GM19239 (cell line): Measurements from ENCODE around the gene ABTB2.

Experiments
- DNase-seq: peaks from one replicate; pipeline ENCODE4 v3.0.0; 2011; ENCODE audit warnings: low spot score; ENCODE audit not compliant: insufficient read length
- FAIRE-seq: peaks from 2 replicates; lab custom pipeline; 2011; peaks lifted over from hg19 to GRCh38; lab: Jason Lieb, UNC

Gene ABTB2

DNA sequence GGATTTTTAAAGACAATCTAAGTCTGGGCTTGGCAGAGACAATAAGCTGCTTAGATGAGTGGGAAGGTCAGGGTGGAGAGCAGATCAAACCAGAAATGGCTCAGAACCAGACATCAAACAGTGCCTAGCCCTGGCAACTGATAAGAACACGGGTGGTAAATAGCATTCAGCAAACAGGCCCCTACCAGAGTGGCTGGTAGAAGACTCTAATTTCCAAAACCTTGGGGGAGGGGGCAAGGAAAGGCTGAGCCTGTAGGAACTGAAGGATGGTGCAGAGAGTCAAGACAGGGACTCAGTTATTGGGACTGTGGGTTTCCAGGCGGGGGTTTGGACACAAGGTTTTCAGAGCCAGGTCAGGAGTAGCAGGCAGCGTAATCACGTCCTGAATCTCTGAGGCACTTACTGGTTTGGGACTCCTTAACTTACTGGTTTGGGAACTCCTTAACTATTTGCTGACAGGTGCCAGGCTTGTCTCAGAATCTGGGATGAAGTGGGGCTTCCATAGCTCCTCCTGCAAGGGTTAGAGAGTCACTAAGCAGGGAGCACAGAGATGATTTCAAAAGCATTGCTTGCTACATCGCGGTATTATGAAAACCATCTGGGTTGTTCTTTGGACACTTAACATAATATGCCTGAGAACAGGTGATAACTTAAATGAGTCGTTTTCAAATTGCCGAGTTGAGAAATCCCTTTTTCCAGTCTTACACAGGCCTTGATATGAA, 5.7 kb upstream of the ABTB2 start:
- DNase-seq (no peak), FAIRE-seq (no peak)

DNA sequence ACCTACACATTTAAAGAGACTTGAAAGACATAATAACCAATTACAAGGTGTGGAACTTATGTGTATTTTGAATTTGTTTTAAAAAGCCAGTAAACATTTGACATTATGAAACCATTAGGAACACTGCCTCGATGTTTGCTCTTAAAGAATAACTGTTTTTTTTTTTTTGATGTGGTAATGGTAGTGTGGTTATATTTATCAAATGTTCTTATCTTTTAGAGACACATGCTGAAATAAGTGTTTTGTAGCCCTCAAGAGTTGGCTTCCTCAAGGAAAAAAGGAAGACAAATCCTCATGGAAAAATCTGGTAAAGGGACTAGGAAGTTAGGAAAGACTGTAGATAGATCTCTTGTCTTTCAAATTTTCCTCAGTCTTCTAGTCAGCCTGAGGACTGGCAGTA, 2.2 kb upstream of the ABTB2 start:
- FAIRE-seq, result no peak
- DNase-seq, result no peak

DNA sequence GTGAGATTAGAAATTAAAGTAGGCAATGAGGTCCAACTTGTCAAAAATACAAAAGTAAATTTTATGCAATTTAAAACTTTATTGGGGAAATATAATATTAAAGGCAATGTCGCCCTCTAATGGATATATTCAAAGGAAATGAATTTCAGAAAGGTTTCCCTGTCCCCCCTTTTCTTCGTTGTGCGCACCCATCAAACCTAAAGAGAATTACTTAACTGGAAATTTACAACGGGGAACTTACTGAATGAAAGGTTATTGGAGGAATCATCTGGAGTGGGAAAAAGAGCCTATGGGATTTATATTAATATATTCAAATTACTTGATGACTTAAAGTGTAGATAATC, 1.7 kb upstream of the ABTB2 start:
- DNase-seq (no peak), FAIRE-seq (no peak)

DNA sequence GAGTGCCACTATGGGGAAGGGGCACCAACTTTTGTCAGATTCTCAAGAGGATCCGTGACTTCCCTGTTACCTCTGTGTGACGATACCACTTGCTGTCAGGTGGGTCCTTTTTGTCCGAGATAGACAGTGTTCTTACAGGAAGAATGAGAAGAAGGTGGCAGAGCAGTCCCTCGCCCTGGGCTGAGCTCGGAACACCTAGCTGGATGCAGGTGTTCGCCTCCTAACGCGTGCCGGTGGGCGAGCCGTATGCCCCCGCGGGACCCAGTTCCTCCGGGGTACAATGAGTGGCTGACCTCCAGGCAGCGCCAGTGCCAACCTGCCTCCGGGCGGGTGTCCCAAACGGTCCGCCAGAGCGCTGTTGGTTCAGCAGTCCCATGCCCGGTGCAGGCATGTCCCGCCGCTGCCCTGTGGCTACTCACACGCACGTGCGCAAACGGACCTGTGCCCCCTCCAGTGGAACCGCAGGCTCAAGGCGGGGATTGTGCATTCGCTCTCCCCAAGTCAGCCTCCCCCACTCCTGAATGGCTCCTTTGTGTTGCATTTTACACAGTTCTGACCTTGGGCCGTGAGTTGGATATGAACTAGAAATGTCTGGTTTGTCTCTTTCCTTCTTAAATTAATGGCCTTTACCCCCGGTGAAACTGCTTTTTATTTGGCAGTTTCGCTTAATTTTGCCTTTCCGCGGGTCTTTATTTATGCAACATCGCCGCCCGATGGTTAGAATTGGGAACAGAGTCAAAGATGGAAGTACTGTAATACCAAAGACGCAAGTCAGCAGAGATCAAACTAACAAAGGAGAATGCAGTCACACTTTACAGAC, 1.1 kb upstream of the ABTB2 start:
- peak; percentile 77 for FAIRE-seq

DNA sequence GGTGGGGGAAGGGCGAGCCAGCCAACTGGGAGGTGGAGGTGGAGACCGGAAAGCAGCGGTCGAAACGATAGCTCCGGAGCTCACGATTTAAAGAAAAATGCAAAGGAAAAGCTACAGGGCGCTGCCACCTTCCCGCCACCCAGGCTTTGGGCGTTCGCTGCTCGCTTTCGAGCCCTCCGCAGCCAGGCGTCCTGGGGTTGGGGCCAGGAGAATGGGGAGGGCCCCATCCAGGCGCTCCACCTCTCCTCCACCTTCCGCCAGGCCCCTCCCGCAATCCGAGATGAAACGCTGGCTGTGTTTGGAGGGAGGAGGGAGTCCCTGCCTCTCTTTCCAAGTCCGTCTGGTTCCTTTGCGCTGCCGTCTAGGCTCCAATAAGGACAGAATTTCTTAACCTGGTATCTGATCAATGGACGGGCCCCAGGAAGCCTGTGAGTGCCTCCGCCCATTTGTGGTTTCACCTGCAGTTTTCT, 483 bp upstream of the ABTB2 start:
- FAIRE-seq (no peak), DNase-seq (no peak)

More for the DNA sequence above, 1.1 kb upstream of the ABTB2 start:
- peak; percentile 44 for DNase-seq

DNA sequence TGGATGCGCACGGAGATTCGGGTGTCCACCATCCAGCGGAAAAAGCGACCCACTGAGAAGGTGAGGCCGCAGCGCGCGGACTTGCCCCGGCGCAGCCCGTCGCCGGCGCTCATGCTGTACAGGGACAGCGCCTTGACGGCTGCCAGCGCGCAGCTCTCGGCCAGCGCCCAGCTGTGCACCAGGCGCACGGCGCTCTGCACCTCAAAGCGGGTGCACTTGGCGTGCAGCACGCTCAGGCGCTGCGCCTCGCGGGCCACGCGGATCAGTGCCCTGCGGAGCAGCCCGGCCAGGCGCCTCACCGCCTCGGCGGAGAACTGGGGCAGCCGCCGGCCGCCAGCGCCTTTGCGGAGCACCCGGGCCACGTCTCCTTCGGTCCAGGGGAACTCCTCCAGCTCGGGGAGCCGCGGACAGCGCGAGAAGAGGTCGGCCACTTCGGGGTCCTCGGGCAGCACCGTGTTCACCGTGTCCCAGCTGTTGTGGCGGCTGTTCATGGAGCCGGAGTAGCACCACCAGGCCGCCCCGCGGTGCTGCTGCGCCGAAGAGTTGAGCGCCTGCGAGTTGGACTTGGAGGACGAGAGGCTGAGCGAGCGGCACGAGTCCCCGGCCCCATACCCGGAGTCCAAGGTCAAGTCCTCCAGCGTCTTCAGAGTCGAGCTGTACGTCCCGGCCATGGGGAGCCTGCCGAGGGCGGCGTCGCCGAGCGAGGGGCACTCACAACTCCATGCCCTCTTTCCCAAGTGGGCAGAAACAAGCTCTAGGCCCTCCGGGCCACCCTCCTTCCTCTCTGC, 703 bp downstream of the ABTB2 start:
- DNase-seq, result no peak
- no peak for FAIRE-seq

DNA sequence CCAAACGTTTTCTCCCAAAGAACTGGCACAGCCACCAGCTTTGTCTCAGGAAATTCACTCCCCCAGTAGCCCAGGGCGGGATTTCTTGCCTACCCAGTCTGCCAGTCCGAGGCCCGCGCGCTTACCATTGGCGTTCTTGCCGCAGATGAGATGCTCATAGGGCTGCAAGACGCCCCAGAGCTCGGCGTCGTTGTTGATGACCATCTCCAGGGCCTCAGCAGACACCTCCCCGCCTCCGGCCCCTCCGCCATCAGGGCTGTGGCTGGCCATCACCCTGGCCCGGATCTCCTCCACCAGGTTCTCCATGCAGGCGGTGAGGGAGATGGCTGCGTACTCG, 1.3 kb downstream of the ABTB2 start:
- no peak for DNase-seq

DNA sequence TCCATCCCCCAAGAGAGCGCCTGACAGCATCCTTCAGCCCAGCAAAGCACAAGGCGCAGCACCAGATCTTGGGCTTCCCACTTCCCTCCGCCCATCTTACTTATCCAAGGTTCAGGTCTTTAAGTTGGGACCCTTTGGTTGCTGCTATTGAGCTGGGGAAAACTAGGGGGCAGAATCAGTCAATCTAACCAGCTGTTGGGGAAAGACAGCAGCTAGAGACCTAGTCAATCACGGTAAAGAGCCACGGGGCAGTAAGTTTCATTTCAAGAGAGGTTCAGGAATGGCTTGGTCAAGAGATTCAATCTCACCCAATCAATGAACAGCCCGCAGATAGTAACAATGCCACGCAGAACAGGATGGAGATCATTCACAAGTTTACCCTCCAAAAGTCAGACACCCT, 1.7 kb downstream of the ABTB2 start:
- FAIRE-seq (peak; percentile 88), DNase-seq (no peak)

More for the DNA sequence above, 1.3 kb downstream of the ABTB2 start:
- FAIRE-seq, result no peak

DNA sequence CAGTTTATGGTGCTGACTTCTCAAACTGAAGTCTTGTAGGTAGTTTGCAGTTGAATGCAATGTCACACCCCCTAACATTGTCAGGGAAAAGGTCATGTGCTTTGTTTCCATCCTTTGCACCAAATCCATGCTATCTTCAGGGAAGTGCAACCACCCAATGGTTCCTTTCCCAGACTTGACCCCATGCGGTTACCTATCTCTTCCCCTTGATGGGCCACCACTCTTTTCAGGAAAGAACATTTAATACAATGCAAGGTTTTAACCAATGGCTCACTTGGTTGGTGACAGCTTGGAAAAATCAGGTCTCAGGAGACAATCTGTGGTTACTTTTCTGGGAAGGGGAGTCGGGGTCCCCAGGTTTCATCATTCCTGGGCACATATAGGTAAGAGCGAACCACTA, 2.1 kb downstream of the ABTB2 start:
- DNase-seq (no peak), FAIRE-seq (no peak)

DNA sequence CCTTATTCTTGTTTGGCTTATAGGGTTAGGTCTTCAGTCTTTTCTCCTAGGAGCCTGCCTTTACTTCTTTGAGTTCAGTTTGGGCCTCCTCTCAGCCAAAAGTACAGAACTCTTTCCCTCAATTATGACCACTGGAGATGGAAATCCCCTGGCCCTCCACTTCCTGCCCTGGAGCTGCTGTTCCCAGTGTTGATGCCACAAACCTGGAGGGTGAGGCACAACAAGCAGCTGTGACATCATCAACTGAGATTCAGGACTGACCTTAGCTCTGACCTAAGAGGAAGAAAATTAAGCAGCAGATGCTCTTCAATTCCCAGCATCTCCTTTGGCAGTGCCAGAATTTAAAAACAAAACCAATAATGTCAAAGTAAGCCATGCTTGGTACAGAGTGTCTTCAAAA, 3.0 kb downstream of the ABTB2 start:
- DNase-seq, result no peak

DNA sequence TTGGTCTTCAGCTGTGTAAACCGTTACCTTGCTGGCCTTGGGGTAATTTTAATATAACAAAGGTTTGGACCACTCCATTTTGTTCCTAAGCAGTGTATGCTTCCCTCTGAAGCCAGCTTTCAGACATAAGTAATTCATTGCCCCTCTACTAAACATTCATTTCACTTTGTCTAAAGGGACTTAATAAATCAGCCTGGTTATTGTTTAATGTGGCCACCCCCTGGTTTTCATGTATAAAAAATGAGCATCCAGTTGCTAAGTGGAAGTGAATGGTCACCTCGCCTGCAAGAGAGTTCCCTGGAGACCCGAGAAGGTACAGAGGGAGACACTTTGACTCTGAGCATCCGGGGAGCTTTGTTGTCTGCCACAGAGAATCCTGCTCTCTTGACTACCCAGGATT, 3.9 kb downstream of the ABTB2 start:
- FAIRE-seq (no peak), DNase-seq (no peak)

More for the DNA sequence above, 3.0 kb downstream of the ABTB2 start:
- FAIRE-seq, result no peak

DNA sequence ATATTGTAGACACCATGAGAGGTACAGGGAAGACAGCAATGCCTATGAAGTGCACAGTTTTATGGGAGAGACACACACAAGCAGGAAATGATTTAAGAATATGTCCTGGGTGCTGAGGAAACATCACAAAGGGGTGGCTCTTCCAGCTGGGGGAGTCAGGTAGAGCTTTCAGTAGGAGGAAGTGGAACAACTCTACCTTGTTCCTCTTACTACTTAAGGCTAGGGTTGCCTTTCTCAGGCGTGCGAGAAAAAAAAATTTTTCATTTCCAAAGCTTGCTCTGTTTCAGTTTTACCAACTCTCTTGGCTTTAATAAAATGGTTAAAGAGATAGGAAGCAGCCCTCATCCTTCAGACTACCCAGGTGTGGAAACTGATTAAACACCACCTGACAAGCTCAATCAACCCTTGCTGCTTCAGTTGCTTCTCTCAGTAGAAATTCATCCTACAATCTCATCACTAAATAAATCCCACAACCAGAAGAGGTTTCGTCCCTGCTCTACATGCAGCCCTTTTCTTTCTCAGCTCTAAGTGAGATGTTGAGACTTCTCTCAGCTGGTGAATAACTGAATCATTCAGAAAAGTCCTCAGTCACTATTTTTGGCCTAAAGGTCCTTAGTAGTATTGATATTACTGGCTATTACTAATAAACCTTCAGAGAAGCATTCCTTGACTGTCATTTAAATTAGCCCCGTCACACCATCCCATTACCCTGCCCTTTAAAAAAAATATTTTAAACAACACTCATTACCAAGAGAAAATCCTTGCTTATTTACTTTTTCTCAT, 5.9 kb downstream of the ABTB2 start:
- DNase-seq (no peak), FAIRE-seq (peak; percentile 80)

DNA sequence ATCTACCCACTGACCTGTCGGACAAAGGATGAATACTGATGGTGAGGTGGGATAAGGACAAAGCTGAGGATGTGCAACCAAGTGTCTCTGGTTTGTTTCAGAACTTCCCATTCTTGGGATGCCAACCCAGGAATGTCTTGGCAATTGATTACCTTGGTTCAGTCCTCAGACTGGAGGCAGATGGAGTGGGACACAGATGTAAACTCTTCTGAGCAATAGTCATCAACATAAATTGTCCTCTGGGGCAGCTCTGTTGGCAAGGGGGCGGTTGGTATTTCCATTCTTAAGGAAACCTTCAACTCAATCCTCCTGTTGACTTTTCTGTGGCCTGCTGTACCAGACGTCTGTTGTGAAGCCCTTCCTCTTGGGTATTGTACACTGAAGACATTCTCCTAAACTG, 6.8 kb downstream of the ABTB2 start:
- DNase-seq (no peak), FAIRE-seq (no peak)

DNA sequence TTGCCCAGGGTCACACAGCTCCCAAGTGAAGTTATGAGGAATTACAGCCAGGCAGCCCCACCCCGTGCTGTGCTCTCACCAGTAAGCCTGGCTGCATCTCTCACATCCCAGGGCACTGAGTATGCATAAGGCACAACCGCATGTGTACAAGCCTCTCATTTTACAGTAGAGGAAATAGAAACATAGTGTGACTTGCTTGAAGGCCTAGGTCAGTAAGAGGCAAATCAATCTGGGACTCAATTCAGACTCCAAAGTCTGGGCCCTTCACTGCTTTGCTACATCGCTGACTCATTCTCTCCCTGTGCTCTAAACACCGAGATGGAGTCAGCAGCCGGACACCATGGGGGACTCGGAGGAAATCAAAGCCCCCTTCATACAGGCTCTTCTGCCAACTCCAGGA, 7.9 kb downstream of the ABTB2 start:
- DNase-seq (no peak), FAIRE-seq (no peak)

DNA sequence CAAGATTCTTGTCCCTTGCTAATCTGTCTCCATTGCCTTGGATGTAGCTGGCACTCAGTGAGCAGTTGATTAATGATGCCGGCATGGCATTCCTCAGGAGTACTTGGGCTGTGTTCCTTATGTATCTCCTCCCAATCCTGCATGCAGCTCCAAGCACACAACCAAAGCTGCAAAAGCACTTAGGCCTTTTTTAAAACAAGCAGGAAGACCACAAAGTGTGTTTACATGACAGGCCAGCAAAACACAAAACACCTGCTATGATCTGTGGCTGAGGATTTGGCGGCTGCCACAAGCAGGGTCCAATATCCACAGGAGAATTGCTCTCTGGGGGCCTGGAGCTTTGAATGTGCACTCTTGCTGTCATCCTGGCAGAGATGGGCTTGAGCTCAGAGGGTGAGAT, 8.9 kb downstream of the ABTB2 start:
- DNase-seq (no peak), FAIRE-seq (no peak)

DNA sequence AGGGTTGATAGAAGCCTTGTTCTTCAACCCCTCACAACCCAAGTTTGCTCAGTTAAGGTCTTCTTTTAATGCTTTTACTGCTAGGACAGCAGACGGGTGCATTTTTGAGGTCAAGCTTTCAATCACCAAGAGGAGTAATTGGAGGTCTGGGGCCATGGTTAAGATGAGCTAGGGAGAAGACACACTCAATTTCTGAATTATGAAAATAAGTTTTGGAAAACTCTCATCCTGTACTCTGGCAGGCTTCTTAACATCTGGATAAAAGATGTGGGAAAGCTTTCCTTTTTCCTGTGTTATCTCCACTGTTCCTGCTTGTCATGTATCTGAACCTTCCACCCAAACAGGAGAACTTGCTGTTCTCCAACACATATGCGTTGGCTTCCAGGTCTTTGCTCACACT, 9.7 kb downstream of the ABTB2 start:
- DNase-seq (no peak), FAIRE-seq (no peak)

DNA sequence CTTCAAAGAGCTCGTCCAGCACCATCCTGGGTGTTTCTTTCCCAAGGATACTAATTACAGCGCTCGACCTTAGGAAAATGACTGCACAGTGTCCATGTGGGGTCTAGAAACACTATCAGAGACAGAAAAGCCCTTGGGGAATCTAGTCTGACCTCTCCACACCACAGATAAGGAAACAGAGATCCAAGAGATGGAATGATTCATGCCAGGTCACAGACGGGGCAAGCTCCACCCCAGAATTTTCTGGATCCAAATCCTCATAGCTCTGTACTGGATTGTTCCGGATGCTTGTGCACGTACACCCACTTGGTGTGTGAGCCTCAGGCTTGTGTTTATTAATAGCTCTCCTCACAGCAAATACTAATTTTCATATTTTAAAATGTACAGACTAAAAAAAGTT, 11.3 kb downstream of the ABTB2 start:
- no peak for DNase-seq
- no peak for FAIRE-seq

DNA sequence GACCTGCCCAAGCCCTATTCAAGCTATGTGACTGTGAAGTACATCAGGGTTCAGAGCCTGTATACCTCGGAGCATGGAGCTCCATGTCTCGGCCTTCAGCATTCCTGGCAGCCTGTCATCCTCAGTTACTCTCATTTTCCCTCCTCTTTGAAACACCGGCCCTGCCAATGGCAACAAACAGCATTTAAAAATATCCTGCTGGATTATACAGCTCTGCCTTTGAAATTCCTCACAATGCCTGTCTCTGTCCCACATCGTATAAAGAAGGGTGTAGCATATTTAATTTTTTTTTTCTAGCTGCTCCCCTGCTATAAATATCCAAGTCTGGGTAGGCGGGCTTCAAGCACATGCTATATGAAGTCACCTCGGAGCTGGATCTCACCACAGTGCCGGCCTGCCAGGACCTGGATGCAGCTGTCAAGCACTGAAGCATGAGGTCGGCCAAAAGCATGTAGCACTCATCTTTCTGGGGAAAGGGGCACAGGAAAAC, 11.8 kb downstream of the ABTB2 start:
- no peak for DNase-seq
- FAIRE-seq, result no peak

DNA sequence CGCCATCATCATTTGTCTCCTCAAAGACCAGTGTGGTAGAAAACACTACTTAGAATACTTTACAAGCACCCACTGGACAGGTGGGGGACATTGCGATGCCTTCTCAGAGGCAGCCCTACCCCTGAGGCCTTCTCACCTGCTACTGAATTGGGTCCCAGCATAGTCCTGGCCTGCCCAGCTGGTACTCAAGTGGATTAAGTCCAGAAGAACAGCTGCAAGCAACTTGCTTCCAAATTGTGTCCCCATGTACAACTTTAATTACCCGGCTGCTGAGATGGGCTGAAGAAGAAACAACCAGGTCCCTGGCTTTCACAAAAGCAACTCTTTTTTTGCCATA, 12.3 kb downstream of the ABTB2 start:
- FAIRE-seq (no peak), DNase-seq (no peak)
